ENCODE data around the gene UBE3B.

Gene UBE3B

GRCh38 chr12:109524466-109525278 lies 47.2 kb downstream of the UBE3B start:
- no peaks in the 10 kb centered on the region for H3K27me3 ChIP-seq (ENCODE audit: control insufficient read depth, insufficient read depth, low read length)
- peaks cover 3% of the 10 kb centered on the region for H3K4me1 ChIP-seq (ENCODE audit: control insufficient read depth, low read depth, low read length)
- H3K4me3 ChIP-seq (ENCODE audit: low read length): no peak overlapping the region
- peaks cover 13% of the 10 kb centered on the region for H3K36me3 ChIP-seq (ENCODE audit: control insufficient read depth, low read depth, low read length)
- H3K9me3 ChIP-seq (ENCODE audit: control insufficient read depth, low read depth, low read length): no peaks in the 10 kb centered on the region
- H3K27ac ChIP-seq (ENCODE audit: low read length): no peak overlapping the region
- H3K9ac ChIP-seq (ENCODE audit: low read length): no peak overlapping the region

- Histone ChIP-seq H3K27me3 (ENCODE audit: control insufficient read depth, insufficient read depth, low read length) (no peaks in the 10 kb centered on the region), H3K27ac (ENCODE audit: low read length) (no peak overlapping the region), H3K9me3 (ENCODE audit: control insufficient read depth, low read depth, low read length) (no peaks in the 10 kb centered on the region), H3K36me3 (ENCODE audit: control insufficient read depth, low read depth, low read length) (peaks cover 13% of the 10 kb centered on the region), H3K4me1 (ENCODE audit: control insufficient read depth, low read depth, low read length) (peaks cover 9% of the 10 kb centered on the region), H3K9ac (ENCODE audit: low read length) (no peak overlapping the region), H3K4me3 (ENCODE audit: low read length) (no peak overlapping the region)
Observed at GRCh38 chr12:109525279-109525585, 47.8 kb downstream of the UBE3B start.

GRCh38 chr12:109527489-109528123 lies 50.2 kb downstream of the UBE3B start:
- no peaks in the 10 kb centered on the region for H3K27me3 ChIP-seq (ENCODE audit: control insufficient read depth, insufficient read depth, low read length)
- H3K4me1 ChIP-seq (ENCODE audit: control insufficient read depth, low read depth, low read length): peaks cover 10% of the 10 kb centered on the region
- H3K36me3 ChIP-seq (ENCODE audit: control insufficient read depth, low read depth, low read length): peaks cover 5% of the 10 kb centered on the region
- no peak overlapping the region for H3K27ac ChIP-seq (ENCODE audit: low read length)
- no peak overlapping the region for H3K9ac ChIP-seq (ENCODE audit: low read length)
- H3K9me3 ChIP-seq (ENCODE audit: control insufficient read depth, low read depth, low read length): no peaks in the 10 kb centered on the region
- no peak overlapping the region for H3K4me3 ChIP-seq (ENCODE audit: low read length)

GRCh38 chr12:109529691-109530640 lies 52.5 kb downstream of the UBE3B start:
- H3K4me3 ChIP-seq (ENCODE audit: low read length): no peak overlapping the region
- H3K27me3 ChIP-seq (ENCODE audit: control insufficient read depth, insufficient read depth, low read length): no peaks in the 10 kb centered on the region
- peak overlapping the region; percentile 16 for H3K27ac ChIP-seq (ENCODE audit: low read length)
- H3K9me3 ChIP-seq (ENCODE audit: control insufficient read depth, low read depth, low read length): no peaks in the 10 kb centered on the region
- H3K9ac ChIP-seq (ENCODE audit: low read length): no peak overlapping the region
- H3K36me3 ChIP-seq (ENCODE audit: control insufficient read depth, low read depth, low read length): peaks cover 5% of the 10 kb centered on the region
- H3K4me1 ChIP-seq (ENCODE audit: control insufficient read depth, low read depth, low read length): peaks cover 10% of the 10 kb centered on the region

GRCh38 chr12:109531411-109531810 lies 54.0 kb downstream of the UBE3B start:
- Histone ChIP-seq H3K27me3 (ENCODE audit: control insufficient read depth, insufficient read depth, low read length) (no peaks in the 10 kb centered on the region), H3K9ac (ENCODE audit: low read length) (no peak overlapping the region), H3K27ac (ENCODE audit: low read length) (no peak overlapping the region), H3K4me1 (ENCODE audit: control insufficient read depth, low read depth, low read length) (peaks cover 10% of the 10 kb centered on the region), H3K36me3 (ENCODE audit: control insufficient read depth, low read depth, low read length) (peaks cover 5% of the 10 kb centered on the region), H3K9me3 (ENCODE audit: control insufficient read depth, low read depth, low read length) (no peaks in the 10 kb centered on the region), H3K4me3 (ENCODE audit: low read length) (no peak overlapping the region)

GRCh38 chr12:109532721-109533486 lies 55.5 kb downstream of the UBE3B start:
- H3K27ac ChIP-seq (ENCODE audit: low read length): no peak overlapping the region
- H3K9ac ChIP-seq (ENCODE audit: low read length): no peak overlapping the region
- peaks cover 10% of the 10 kb centered on the region for H3K4me1 ChIP-seq (ENCODE audit: control insufficient read depth, low read depth, low read length)
- H3K27me3 ChIP-seq (ENCODE audit: control insufficient read depth, insufficient read depth, low read length): no peaks in the 10 kb centered on the region
- peaks cover 5% of the 10 kb centered on the region for H3K36me3 ChIP-seq (ENCODE audit: control insufficient read depth, low read depth, low read length)
- no peak overlapping the region for H3K4me3 ChIP-seq (ENCODE audit: low read length)
- no peaks in the 10 kb centered on the region for H3K9me3 ChIP-seq (ENCODE audit: control insufficient read depth, low read depth, low read length)

GRCh38 chr12:109533487-109533740 lies 56.0 kb downstream of the UBE3B start:
- Histone ChIP-seq H3K27me3 (ENCODE audit: control insufficient read depth, insufficient read depth, low read length) (no peaks in the 10 kb centered on the region), H3K4me1 (ENCODE audit: control insufficient read depth, low read depth, low read length) (peaks cover 10% of the 10 kb centered on the region), H3K36me3 (ENCODE audit: control insufficient read depth, low read depth, low read length) (peaks cover 5% of the 10 kb centered on the region), H3K9me3 (ENCODE audit: control insufficient read depth, low read depth, low read length) (no peaks in the 10 kb centered on the region), H3K27ac (ENCODE audit: low read length) (no peak overlapping the region), H3K4me3 (ENCODE audit: low read length) (no peak overlapping the region), H3K9ac (ENCODE audit: low read length) (no peak overlapping the region)

GRCh38 chr12:109534456-109534855 lies 57.0 kb downstream of the UBE3B start:
- Histone ChIP-seq H3K4me3 (ENCODE audit: low read length) (no peak overlapping the region), H3K9me3 (ENCODE audit: control insufficient read depth, low read depth, low read length) (no peaks in the 10 kb centered on the region), H3K36me3 (ENCODE audit: control insufficient read depth, low read depth, low read length) (peaks cover 5% of the 10 kb centered on the region), H3K9ac (ENCODE audit: low read length) (no peak overlapping the region), H3K4me1 (ENCODE audit: control insufficient read depth, low read depth, low read length) (peaks cover 9% of the 10 kb centered on the region), H3K27me3 (ENCODE audit: control insufficient read depth, insufficient read depth, low read length) (no peaks in the 10 kb centered on the region), H3K27ac (ENCODE audit: low read length) (no peak overlapping the region)

GRCh38 chr12:109535231-109535862 lies 57.9 kb downstream of the UBE3B start:
- Histone ChIP-seq H3K36me3 (ENCODE audit: control insufficient read depth, low read depth, low read length) (peaks cover 5% of the 10 kb centered on the region), H3K9ac (ENCODE audit: low read length) (no peak overlapping the region), H3K4me1 (ENCODE audit: control insufficient read depth, low read depth, low read length) (no peaks in the 10 kb centered on the region), H3K27me3 (ENCODE audit: control insufficient read depth, insufficient read depth, low read length) (no peaks in the 10 kb centered on the region), H3K4me3 (ENCODE audit: low read length) (no peak overlapping the region), H3K27ac (ENCODE audit: low read length) (no peak overlapping the region), H3K9me3 (ENCODE audit: control insufficient read depth, low read depth, low read length) (no peaks in the 10 kb centered on the region)

- Histone ChIP-seq H3K27me3 (ENCODE audit: control insufficient read depth, insufficient read depth, low read length) (no peaks in the 10 kb centered on the region), H3K9me3 (ENCODE audit: control insufficient read depth, low read depth, low read length) (no peaks in the 10 kb centered on the region), H3K4me3 (ENCODE audit: low read length) (no peak overlapping the region), H3K9ac (ENCODE audit: low read length) (no peak overlapping the region), H3K4me1 (ENCODE audit: control insufficient read depth, low read depth, low read length) (no peaks in the 10 kb centered on the region), H3K27ac (ENCODE audit: low read length) (no peak overlapping the region), H3K36me3 (ENCODE audit: control insufficient read depth, low read depth, low read length) (peaks cover 5% of the 10 kb centered on the region)
Observed at GRCh38 chr12:109535863-109536250, 58.4 kb downstream of the UBE3B start.

GRCh38 chr12:109537136-109537535 lies 59.7 kb downstream of the UBE3B start:
- Histone ChIP-seq H3K27ac (ENCODE audit: low read length) (no peak overlapping the region), H3K36me3 (ENCODE audit: control insufficient read depth, low read depth, low read length) (no peaks in the 10 kb centered on the region), H3K9me3 (ENCODE audit: control insufficient read depth, low read depth, low read length) (no peaks in the 10 kb centered on the region), H3K9ac (ENCODE audit: low read length) (no peak overlapping the region), H3K4me1 (ENCODE audit: control insufficient read depth, low read depth, low read length) (no peaks in the 10 kb centered on the region), H3K4me3 (ENCODE audit: low read length) (no peak overlapping the region), H3K27me3 (ENCODE audit: control insufficient read depth, insufficient read depth, low read length) (no peaks in the 10 kb centered on the region)

All from iPS-18a (cell line).